Right lobe of liver (tissue), 6 donors: Measurements from ENCODE around the gene SPRED1. TPM values are rescaled to one million over a fixed set of nuclear protein-coding genes. Genes with fewer than 3 reads are reported as not detected.

ENCODE experiments used
- ATAC-seq, 4 donors: fragments of 200-7000 bp; cut with Tn5 transposase; one replicate each; pipeline ENCODE4 v1.9.1; 2020; ENCODE audit warnings: mild to moderate bottlenecking in 4 of 4, moderate library complexity in 4 of 4
- DNase-seq, 3 donors: peaks; one replicate each; pipeline ENCODE4 v3.0.0-alpha.2; 2020
- H3K27ac ChIP-seq, 3 donors: fragments of 200-600 bp; one replicate each; pipeline ENCODE4 v1.8.0; 2022
- H3K27me3 ChIP-seq, 2 donors: fragments of 200-600 bp; one replicate each; pipeline ENCODE4 v1.8.0; 2022
- H3K36me3 ChIP-seq, 4 donors: fragments of 200-600 bp; sonication (generic) in 1 of 4; one replicate each; pipeline versions ENCODE4 v1.5.1 to v1.8.0; 2017 to 2022; ENCODE audit warnings: control low read depth in 1 of 4
- H3K4me1 ChIP-seq, 4 donors: fragments of 200-600 bp; sonication (generic) in 1 of 4; one replicate each; pipeline versions ENCODE4 v1.5.1 to v1.8.0; 2017 to 2022; ENCODE audit warnings: control low read depth in 1 of 4
- H3K4me3 ChIP-seq, 3 donors: fragments of 200-600 bp; one replicate each; pipeline ENCODE4 v1.8.0; 2022
- H3K9me3 ChIP-seq, 4 donors: fragments of 200-600 bp; sonication (generic) in 1 of 4; one replicate each; pipeline versions ENCODE4 v1.5.1 to v1.8.0; 2017 to 2022; ENCODE audit warnings: control low read depth in 1 of 4
- POLR2A ChIP-seq: fragments of 450-650 bp; IDR thresholded peaks from one replicate; pipeline ENCODE4 v1.6.1; 2017; ENCODE audit warnings: antibody characterized with exemption, mild to moderate bottlenecking
- WGBS: methylation state at CpG from one replicate; pipeline ENCODE4 v1.1.6; 2018; ENCODE audit warnings: low coverage, low lambda C conversion rate; ENCODE audit not compliant: insufficient coverage; ENCODE audit errors: missing lambda C conversion rate; 5-methylcytosine and 5-hydroxymethylcytosine counted together
- intact Hi-C, 2 donors: fragments of 100-400 bp; cut with DNase I; formaldehyde crosslinking; loops; one replicate each; pipeline versions ENCODE4 v1.11.2 to v1.14.1; 2022
- total RNA-seq, 6 experiments: library from RNA; depleted of rRNA in 2 of 6; stranded (reverse); fragments of >200 nt in 2 of 6; fragmentation: NEBNext Ultra II Directional in 3 of 6; extraction: Animal tissue kit (Norgen Biotek cat#: 25700) in 3 of 6; gene quantifications; one replicate each; pipeline versions ENCODE4 v1.1.0 to v1.2.4, GENCODE V29; 2016 to 2023
- TF ChIP-seq, protein P1 (sequence below), 4 donors: fragments of 200-600 bp in 3 of 4; fragments of 450-650 bp in 1 of 4; IDR thresholded peaks; one replicate each; pipeline versions ENCODE4 v1.5.1 to v1.8.0; 2016 to 2022; ENCODE audit warnings: antibody characterized with exemption in 4 of 4, mild to moderate bottlenecking in 2 of 4
- donor health status: DM: no; HTN: yes; CAD: no.
- donor health status: DM: no; HTN: no; CAD: no.
- donor health status: DM: no; HTN: no; CAD: no.
- donor health status: DM: no; HTN: yes; CAD: no.
- donor health status: DM: no; HTN: yes; CAD: no.

Gene SPRED1
- total RNA-seq, 6 experiments from 2014 or later = 4.5 to 9.6 (median 5.3) TPM

DNA sequence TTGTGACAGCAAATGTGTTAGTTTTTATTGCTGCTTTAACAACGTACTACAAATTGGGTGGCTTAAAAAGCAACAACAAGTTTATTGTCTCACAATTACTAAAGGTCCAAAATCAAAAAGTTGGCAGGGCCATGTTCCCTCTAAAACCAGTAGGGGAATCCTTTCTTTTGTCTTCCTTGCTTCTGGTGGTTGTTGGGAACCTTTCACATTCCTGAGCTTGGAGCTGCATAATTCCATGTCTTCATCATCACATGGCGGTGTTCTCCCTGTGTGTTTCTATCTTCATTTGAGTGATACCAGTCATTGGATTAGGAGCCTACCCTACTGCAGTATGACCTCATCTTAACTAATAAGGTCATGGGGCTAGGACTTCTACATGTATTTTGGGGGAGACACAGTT is 7.4 kb downstream of the SPRED1 start:
- no peaks in the 10 kb centered on the region for H3K9me3 ChIP-seq
- ATAC-seq (no peak), DNase-seq (no peak)
- no peaks in the 10 kb centered on the region for H3K36me3 ChIP-seq
- H3K4me1 ChIP-seq = no peaks in the 10 kb centered on the region
- no peak overlapping the region for H3K4me3 ChIP-seq
- TF ChIP-seq POLR2A = no peak
- TF ChIP-seq, protein P1, sequence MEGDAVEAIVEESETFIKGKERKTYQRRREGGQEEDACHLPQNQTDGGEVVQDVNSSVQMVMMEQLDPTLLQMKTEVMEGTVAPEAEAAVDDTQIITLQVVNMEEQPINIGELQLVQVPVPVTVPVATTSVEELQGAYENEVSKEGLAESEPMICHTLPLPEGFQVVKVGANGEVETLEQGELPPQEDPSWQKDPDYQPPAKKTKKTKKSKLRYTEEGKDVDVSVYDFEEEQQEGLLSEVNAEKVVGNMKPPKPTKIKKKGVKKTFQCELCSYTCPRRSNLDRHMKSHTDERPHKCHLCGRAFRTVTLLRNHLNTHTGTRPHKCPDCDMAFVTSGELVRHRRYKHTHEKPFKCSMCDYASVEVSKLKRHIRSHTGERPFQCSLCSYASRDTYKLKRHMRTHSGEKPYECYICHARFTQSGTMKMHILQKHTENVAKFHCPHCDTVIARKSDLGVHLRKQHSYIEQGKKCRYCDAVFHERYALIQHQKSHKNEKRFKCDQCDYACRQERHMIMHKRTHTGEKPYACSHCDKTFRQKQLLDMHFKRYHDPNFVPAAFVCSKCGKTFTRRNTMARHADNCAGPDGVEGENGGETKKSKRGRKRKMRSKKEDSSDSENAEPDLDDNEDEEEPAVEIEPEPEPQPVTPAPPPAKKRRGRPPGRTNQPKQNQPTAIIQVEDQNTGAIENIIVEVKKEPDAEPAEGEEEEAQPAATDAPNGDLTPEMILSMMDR (IDR thresholded peaks at IDR 0.05) = no peak
- H3K27ac ChIP-seq = no peak overlapping the region
- 64% methylated on average over 1 of the region's 2 CpGs for WGBS
- no peaks in the 10 kb centered on the region for H3K27me3 ChIP-seq
- intact Hi-C loops = no loop called here

DNA sequence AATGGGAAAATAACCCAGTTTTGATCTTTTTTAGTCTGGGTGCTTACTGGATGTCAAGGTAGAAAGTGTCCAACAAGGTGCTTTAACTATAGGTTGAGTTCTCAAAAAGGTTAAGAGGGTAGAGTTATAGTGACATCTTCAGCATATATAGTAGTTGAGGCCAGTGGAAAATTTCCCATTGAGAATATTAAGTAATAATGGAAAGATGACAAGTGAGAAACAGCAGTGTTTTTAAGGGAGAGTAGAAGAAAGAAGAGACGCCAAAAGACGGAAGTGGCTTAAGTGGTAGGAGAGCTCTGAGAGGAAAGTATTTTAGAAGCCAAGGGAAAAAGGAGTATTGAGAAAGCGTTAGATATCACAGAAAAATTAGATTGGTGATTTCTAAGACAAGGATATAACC is 10.6 kb downstream of the SPRED1 start:
- H3K27me3 ChIP-seq = no peaks in the 10 kb centered on the region
- no peak overlapping the region for H3K4me3 ChIP-seq
- no peak for ATAC-seq
- intact Hi-C loops = no loop called here
- no peaks in the 10 kb centered on the region for H3K4me1 ChIP-seq
- TF ChIP-seq POLR2A = no peak
- TF ChIP-seq, protein P1 (IDR thresholded peaks at IDR 0.05) = no peak
- 91% methylated on average over 1 of the region's 3 CpGs for WGBS
- no peaks in the 10 kb centered on the region for H3K36me3 ChIP-seq
- no peak overlapping the region for H3K27ac ChIP-seq
- no peaks in the 10 kb centered on the region for H3K9me3 ChIP-seq
- no peak for DNase-seq

DNA sequence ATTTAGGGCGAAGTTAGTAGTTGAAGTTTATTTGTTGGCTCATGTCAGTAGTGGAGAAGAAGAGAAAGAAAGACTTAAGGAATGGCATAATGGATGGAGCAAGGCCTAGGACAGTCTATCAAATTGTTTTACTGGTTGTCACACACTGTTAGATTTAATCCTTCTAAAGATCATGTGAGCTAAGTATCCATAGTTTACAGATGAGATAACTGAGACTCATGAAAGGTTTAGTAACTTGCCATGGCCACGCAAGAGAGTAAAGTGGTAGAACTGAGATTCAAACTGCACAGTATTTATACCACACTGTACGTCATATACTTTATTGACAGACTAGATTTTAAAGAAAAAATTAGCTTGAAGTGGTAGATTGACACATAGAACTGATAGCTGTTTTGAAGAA is 11.4 kb downstream of the SPRED1 start:
- DNase-seq = no peak
- Histone ChIP-seq H3K36me3 (no peaks in the 10 kb centered on the region), H3K9me3 (no peaks in the 10 kb centered on the region), H3K27ac (no peak overlapping the region), H3K27me3 (no peaks in the 10 kb centered on the region), H3K4me3 (no peak overlapping the region), H3K4me1 (no peaks in the 10 kb centered on the region)
- intact Hi-C loops = no loop called here
- WGBS = 61% methylated on average over 3 of the region's 3 CpGs
- no peak for ATAC-seq
- no peak for TF ChIP-seq POLR2A
- TF ChIP-seq, protein P1 (IDR thresholded peaks at IDR 0.05) = no peak

DNA sequence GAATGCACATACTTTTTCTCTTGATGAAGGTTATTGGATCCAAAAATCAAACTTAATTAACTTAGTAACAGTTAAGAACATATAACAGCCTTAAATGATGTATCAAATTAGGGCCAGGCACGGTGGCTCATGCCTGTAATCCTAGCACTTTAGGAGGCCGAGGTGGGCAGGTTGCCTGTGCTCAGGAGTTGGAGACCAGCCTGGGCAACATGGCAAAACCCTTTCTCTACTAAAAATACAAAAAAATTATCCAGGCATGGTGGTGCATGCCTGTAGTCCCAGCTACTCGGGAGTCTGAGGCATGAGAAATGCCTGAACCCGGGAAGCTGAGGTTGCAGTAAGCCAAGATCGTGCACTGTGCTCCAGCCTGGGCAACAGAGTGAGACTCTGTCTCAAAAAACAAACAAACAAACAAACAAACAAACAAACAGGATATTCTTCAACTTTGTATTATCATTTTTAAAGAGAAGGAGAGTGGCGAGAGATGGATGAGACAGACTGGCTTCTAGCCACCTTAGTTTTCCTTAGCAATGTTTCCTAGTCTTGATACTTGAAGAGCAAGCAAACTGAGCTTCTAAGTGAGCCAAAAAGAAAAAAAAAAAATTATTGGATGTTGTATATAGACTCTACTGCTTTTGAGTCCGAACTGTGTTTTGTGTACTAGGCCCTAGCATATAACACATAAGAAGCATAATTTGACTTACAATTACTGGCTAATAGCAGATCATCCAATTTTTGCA is 13.8 kb downstream of the SPRED1 start:
- 68% methylated on average over 5 of the region's 7 CpGs for WGBS
- Histone ChIP-seq H3K27ac (no peak overlapping the region), H3K27me3 (no peaks in the 10 kb centered on the region), H3K4me1 (no peaks in the 10 kb centered on the region), H3K4me3 (no peak overlapping the region), H3K36me3 (no peaks in the 10 kb centered on the region), H3K9me3 (no peaks in the 10 kb centered on the region)
- no peak for ATAC-seq
- TF ChIP-seq, protein P1 (IDR thresholded peaks at IDR 0.05) = no peak
- no peak for TF ChIP-seq POLR2A
- no peak for DNase-seq
- intact Hi-C loops = no loop called here
